HL-60 (cell line): ENCODE data around the gene LDLRAD1.

ENCODE experiments used
- DNase-seq, 2 experiments: peaks; one replicate each; pipeline ENCODE4 v3.0.0-alpha.2; 2010 to 2020; ENCODE audit warnings: low read depth in 1 of 2, low spot score in 1 of 2
- H3K27ac ChIP-seq: fragments of 250-450 bp; sonication (Bioruptor Pico); replicated peaks from 2 replicates; pipeline ENCODE4 v1.5.1; 2020; ENCODE audit warnings: mild to moderate bottlenecking, moderate library complexity
- H3K27me3 ChIP-seq: fragments of 250-450 bp; sonication (Bioruptor Pico); 2 replicates; pipeline ENCODE4 v1.5.1; 2021; ENCODE audit warnings: mild to moderate bottlenecking, moderate library complexity; ENCODE audit not compliant: insufficient read depth, poor library complexity, severe bottlenecking
- H3K4me3 ChIP-seq: replicated peaks from 2 replicates; pipeline ENCODE4 v1.5.1; 2011; ENCODE audit warnings: mild to moderate bottlenecking, control low read depth, low read length; ENCODE audit not compliant: insufficient read depth
- GABPA ChIP-seq: IDR thresholded peaks from 2 replicates; pipeline ENCODE4 v1.6.1; 2012; ENCODE audit warnings: low read depth
- POLR2AphosphoS5 ChIP-seq: IDR thresholded peaks from 2 replicates; pipeline ENCODE4 v1.6.1; 2012; ENCODE audit warnings: low read depth
- SPI1 ChIP-seq: IDR thresholded peaks from 2 replicates; pipeline ENCODE4 v1.6.1; 2012; ENCODE audit warnings: low read depth, mild to moderate bottlenecking, borderline replicate concordance
- TF ChIP-seq, protein P1 (sequence below): IDR thresholded peaks from one replicate; pipeline ENCODE4 v1.5.1; 2011; ENCODE audit warnings: low read length, control low read depth, inconsistent platforms; ENCODE audit not compliant: insufficient read depth
- TF ChIP-seq, protein P2 (sequence below): IDR thresholded peaks from 2 replicates; pipeline ENCODE4 v1.6.1; 2012; ENCODE audit warnings: low read depth; ENCODE audit not compliant: insufficient replicate concordance

The LDLRAD1 gene

DNA sequence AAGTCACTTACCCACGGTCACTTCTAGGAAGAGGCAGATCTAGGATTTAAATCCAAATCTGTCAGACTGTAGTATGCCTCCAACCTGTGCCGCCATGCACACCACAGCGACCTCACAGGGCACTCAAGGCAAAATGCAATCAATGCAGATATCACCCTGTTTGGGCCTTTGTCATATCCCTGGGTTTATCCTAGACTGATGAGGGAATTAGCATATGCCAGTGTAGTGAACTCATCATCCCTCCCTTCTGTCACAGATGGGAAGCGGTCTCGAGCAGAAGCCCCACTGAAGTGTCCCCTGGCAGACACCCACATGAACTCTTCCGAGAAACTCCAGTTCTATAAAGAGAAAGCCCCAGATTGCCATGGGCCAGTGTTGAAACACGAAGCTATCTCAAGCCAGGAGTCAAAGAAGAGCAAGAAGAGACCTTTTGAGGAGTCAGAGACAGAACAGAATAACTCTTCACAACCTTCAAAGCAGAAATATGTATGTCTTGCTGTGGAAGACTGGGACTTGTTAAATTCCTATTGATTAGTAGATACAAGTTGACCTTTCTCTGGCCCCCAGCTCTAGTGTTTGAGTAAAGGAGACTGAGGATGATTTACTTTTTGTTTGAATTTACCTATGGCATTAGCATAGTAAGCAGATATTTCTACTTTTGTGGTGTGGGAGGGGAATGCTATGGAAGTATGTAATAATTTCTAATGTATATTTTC is 50.4 kb downstream of the LDLRAD1 start:
- TF ChIP-seq, protein P1, sequence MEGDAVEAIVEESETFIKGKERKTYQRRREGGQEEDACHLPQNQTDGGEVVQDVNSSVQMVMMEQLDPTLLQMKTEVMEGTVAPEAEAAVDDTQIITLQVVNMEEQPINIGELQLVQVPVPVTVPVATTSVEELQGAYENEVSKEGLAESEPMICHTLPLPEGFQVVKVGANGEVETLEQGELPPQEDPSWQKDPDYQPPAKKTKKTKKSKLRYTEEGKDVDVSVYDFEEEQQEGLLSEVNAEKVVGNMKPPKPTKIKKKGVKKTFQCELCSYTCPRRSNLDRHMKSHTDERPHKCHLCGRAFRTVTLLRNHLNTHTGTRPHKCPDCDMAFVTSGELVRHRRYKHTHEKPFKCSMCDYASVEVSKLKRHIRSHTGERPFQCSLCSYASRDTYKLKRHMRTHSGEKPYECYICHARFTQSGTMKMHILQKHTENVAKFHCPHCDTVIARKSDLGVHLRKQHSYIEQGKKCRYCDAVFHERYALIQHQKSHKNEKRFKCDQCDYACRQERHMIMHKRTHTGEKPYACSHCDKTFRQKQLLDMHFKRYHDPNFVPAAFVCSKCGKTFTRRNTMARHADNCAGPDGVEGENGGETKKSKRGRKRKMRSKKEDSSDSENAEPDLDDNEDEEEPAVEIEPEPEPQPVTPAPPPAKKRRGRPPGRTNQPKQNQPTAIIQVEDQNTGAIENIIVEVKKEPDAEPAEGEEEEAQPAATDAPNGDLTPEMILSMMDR = no peak
- TF ChIP-seq, protein P2, sequence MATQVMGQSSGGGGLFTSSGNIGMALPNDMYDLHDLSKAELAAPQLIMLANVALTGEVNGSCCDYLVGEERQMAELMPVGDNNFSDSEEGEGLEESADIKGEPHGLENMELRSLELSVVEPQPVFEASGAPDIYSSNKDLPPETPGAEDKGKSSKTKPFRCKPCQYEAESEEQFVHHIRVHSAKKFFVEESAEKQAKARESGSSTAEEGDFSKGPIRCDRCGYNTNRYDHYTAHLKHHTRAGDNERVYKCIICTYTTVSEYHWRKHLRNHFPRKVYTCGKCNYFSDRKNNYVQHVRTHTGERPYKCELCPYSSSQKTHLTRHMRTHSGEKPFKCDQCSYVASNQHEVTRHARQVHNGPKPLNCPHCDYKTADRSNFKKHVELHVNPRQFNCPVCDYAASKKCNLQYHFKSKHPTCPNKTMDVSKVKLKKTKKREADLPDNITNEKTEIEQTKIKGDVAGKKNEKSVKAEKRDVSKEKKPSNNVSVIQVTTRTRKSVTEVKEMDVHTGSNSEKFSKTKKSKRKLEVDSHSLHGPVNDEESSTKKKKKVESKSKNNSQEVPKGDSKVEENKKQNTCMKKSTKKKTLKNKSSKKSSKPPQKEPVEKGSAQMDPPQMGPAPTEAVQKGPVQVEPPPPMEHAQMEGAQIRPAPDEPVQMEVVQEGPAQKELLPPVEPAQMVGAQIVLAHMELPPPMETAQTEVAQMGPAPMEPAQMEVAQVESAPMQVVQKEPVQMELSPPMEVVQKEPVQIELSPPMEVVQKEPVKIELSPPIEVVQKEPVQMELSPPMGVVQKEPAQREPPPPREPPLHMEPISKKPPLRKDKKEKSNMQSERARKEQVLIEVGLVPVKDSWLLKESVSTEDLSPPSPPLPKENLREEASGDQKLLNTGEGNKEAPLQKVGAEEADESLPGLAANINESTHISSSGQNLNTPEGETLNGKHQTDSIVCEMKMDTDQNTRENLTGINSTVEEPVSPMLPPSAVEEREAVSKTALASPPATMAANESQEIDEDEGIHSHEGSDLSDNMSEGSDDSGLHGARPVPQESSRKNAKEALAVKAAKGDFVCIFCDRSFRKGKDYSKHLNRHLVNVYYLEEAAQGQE = no peak
- TF ChIP-seq SPI1 (no peak), POLR2AphosphoS5 (no peak), GABPA (no peak)
- H3K27me3 ChIP-seq = no peaks in the 10 kb centered on the region
- H3K27ac ChIP-seq = no peak overlapping the region
- H3K4me3 ChIP-seq = no peak overlapping the region
- DNase-seq = no peak

DNA sequence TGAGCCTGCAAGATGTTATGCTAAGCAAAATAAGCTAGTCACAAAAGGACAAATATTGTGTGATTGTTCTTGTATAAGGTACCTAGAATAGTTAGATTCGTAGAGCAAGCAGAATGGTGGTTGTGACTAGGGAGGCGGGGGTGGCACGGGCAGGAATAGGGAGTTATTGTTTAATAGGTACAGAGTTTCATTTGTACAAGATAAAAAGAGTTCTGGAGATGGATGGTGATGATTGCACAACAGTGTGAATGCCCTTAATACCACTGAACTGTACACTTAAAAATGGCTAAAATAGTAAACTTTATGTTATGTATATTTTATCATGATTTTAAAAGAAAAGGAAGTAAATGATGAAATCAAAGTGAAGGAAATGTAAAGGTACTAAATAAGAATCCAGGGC is 51.2 kb downstream of the LDLRAD1 start:
- TF ChIP-seq, protein P1 = no peak
- TF ChIP-seq, protein P2 = no peak
- TF ChIP-seq GABPA = no peak
- no peak for TF ChIP-seq SPI1
- no peak for TF ChIP-seq POLR2AphosphoS5
- H3K27ac ChIP-seq = no peak overlapping the region
- no peak overlapping the region for H3K4me3 ChIP-seq
- no peaks in the 10 kb centered on the region for H3K27me3 ChIP-seq
- no peak for DNase-seq

DNA sequence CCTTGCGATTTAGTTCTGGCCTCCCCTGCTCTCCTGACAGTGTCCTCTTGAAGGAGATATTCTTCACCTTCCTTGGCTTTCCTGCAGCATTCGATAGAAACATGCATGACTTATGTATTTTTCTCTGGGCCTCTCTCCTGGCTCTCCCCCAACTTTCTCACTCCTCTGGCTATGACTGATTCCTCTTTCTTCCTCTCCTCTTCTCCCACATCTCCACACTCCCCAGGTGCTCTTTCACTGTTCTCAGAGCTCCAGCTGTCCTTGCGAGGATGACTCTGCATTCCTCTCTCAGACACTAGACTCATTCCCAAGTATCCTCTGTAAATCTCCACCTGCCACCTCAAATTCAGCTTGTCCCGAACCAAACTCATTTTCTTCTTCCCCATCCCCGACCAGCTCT is 53.9 kb downstream of the LDLRAD1 start:
- DNase-seq = no peak
- no peak overlapping the region for H3K4me3 ChIP-seq
- H3K27me3 ChIP-seq = no peaks in the 10 kb centered on the region
- TF ChIP-seq SPI1 (no peak), GABPA (no peak), POLR2AphosphoS5 (no peak)
- TF ChIP-seq, protein P2 = no peak
- TF ChIP-seq, protein P1 = no peak
- no peak overlapping the region for H3K27ac ChIP-seq
